GM19035 (cell line): Measurements from ENCODE around the gene ATIC.
"Not testable (repeated sequence)": the region's sequence is repeated elsewhere in the genome, so short reads cannot be mapped to it uniquely, and the experiment has no call there.

Experiments
- ATAC-seq: cut with Tn5 transposase; IDR thresholded peaks from one replicate; pipeline ENCODE4 v1.9.1; 2021; ENCODE audit not compliant: unreplicated experiment

ATIC gene

GRCh38 chr2:215360059-215360458 is 48.2 kb downstream of the ATIC start:
- ATAC-seq: not testable (repeated sequence)

- ATAC-seq: no peak
These were observed 48.7 kb downstream of the ATIC start for GRCh38 chr2:215360596-215360995.

- ATAC-seq: no peak
These were observed 49.5 kb downstream of the ATIC start for GRCh38 chr2:215361211-215361875.

GRCh38 chr2:215361876-215362561 is 50.2 kb downstream of the ATIC start:
- no peak for ATAC-seq

GRCh38 chr2:215362562-215362904 is 50.7 kb downstream of the ATIC start:
- ATAC-seq: no peak

GRCh38 chr2:215363039-215363438 is 51.2 kb downstream of the ATIC start:
- ATAC-seq: no peak

- ATAC-seq: no peak
These were observed 51.8 kb downstream of the ATIC start for GRCh38 chr2:215363461-215364156.

GRCh38 chr2:215364157-215365155 is 52.6 kb downstream of the ATIC start:
- no peak for ATAC-seq

GRCh38 chr2:215365184-215365658 is 53.4 kb downstream of the ATIC start:
- ATAC-seq: no peak

- ATAC-seq: no peak
These were observed 54.7 kb downstream of the ATIC start for GRCh38 chr2:215366440-215367032.

GRCh38 chr2:215367662-215368492 is 56.0 kb downstream of the ATIC start:
- ATAC-seq: no peak

GRCh38 chr2:215368493-215368809 is 56.6 kb downstream of the ATIC start:
- ATAC-seq: no peak

- no peak for ATAC-seq
These were observed 57.4 kb downstream of the ATIC start for GRCh38 chr2:215369181-215369760.

- ATAC-seq: no peak
These were observed 58.5 kb downstream of the ATIC start for GRCh38 chr2:215370112-215370965.

- ATAC-seq: no peak
These were observed 60.3 kb downstream of the ATIC start for GRCh38 chr2:215371915-215372897.

- no peak for ATAC-seq
These were observed 61.2 kb downstream of the ATIC start for GRCh38 chr2:215372968-215373649.

- ATAC-seq: no peak
These were observed 62.1 kb downstream of the ATIC start for GRCh38 chr2:215374002-215374401.
